ENCODE measurements around the gene NEDD4.
"Not testable (repeated sequence)": the region's sequence is repeated elsewhere in the genome, so short reads cannot be mapped to it uniquely, and the experiment has no call there.

Gene NEDD4

GRCh38 chr15:55879181-55879580 is 114.2 kb downstream of the NEDD4 start:
- no peak for DNase-seq

GRCh38 chr15:55873024-55873720 is 120.2 kb downstream of the NEDD4 start:
- no peak for DNase-seq

- no peak for DNase-seq
Observed at GRCh38 chr15:55872471-55872870, 120.9 kb downstream of the NEDD4 start.

- DNase-seq = no peak
Observed at GRCh38 chr15:55869660-55870059, 123.8 kb downstream of the NEDD4 start.

GRCh38 chr15:55868707-55869106 is 124.7 kb downstream of the NEDD4 start:
- no peak for DNase-seq

GRCh38 chr15:55868291-55868690 is 125.1 kb downstream of the NEDD4 start:
- not testable (repeated sequence) for DNase-seq

GRCh38 chr15:55863911-55864310 is 129.5 kb downstream of the NEDD4 start:
- no peak for DNase-seq

- no peak for DNase-seq
Observed at GRCh38 chr15:55861115-55861514, 132.3 kb downstream of the NEDD4 start.

- DNase-seq = no peak
Observed at GRCh38 chr15:55860468-55860867, 132.9 kb downstream of the NEDD4 start.

GRCh38 chr15:55859681-55860080 is 133.7 kb downstream of the NEDD4 start:
- no peak for DNase-seq

- no peak for DNase-seq
Observed at GRCh38 chr15:55858661-55859060, 134.8 kb downstream of the NEDD4 start.

GRCh38 chr15:55856506-55857164 is 136.8 kb downstream of the NEDD4 start:
- DNase-seq = no peak

GRCh38 chr15:55853134-55853533 is 140.3 kb downstream of the NEDD4 start:
- no peak for DNase-seq

- no peak for DNase-seq
Observed at GRCh38 chr15:55846116-55846707, 147.2 kb downstream of the NEDD4 start.

- DNase-seq = not testable (repeated sequence)
Observed at GRCh38 chr15:55842897-55843296, 150.5 kb downstream of the NEDD4 start.

- no peak for DNase-seq
Observed at GRCh38 chr15:55835866-55836265, 157.5 kb downstream of the NEDD4 start.

- DNase-seq = no peak
Observed at GRCh38 chr15:55834331-55834730, 159.1 kb downstream of the NEDD4 start.

- DNase-seq = no peak
Observed at GRCh38 chr15:55829826-55830225, 163.6 kb downstream of the NEDD4 start.

GRCh38 chr15:55827955-55828354 is 165.5 kb downstream of the NEDD4 start:
- no peak for DNase-seq

GRCh38 chr15:55827204-55827603 is 166.2 kb downstream of the NEDD4 start:
- no peak for DNase-seq

- no peak for DNase-seq
Observed at GRCh38 chr15:55824857-55825613, 168.4 kb downstream of the NEDD4 start.

GRCh38 chr15:55823699-55824340 is 169.6 kb downstream of the NEDD4 start:
- DNase-seq = no peak

- no peak for DNase-seq
Observed at GRCh38 chr15:55823191-55823670, 170.2 kb downstream of the NEDD4 start.
